BLaER1 treated with 17β-estradiol and CSF1 and Interleukin-3, amounts not matched to agents 10 nM and 100 nM (cell line): Measurements from ENCODE around the gene SLX4IP.
"Not testable (repeated sequence)": the region's sequence is repeated elsewhere in the genome, so short reads cannot be mapped to it uniquely, and the experiment has no call there.

Source experiments
- H3K27ac ChIP-seq, 11 experiments: shearing (Covaris generic); formaldehyde crosslinking; 2 replicates each; pipeline ENCODE4 v1.8.1; 2022
- H3K27me3 ChIP-seq, 11 experiments: shearing (Covaris generic); formaldehyde crosslinking; 2 replicates each; pipeline ENCODE4 v1.8.1; 2022
- H3K36me3 ChIP-seq, 11 experiments: shearing (Covaris generic); formaldehyde crosslinking; 2 replicates each; pipeline ENCODE4 v1.8.1; 2022
- H3K4me1 ChIP-seq, 10 experiments: shearing (Covaris generic); formaldehyde crosslinking; 2 replicates each; pipeline ENCODE4 v1.8.1; 2022
- H3K4me2 ChIP-seq, 11 experiments: shearing (Covaris generic); formaldehyde crosslinking; 2 replicates each; pipeline ENCODE4 v1.8.1; 2022
- H3K4me3 ChIP-seq, 10 experiments: shearing (Covaris generic); formaldehyde crosslinking; 2 replicates each; pipeline ENCODE4 v1.8.1; 2022
- H3K9ac ChIP-seq, 11 experiments: shearing (Covaris generic); formaldehyde crosslinking; 2 replicates each; pipeline ENCODE4 v1.8.1; 2022
- H3K9me3 ChIP-seq, 11 experiments: shearing (Covaris generic); formaldehyde crosslinking; replicated peaks in 1 of 11; 2 replicates each; pipeline ENCODE4 v1.8.1; 2022
- H4K20me1 ChIP-seq, 11 experiments: shearing (Covaris generic); formaldehyde crosslinking; 2 replicates each; pipeline ENCODE4 v1.8.1; 2022
- Cebpa-rat ChIP-seq, 11 experiments: shearing (Covaris generic); IDR thresholded peaks; 2 replicates each; pipeline ENCODE4 v1.8.1; 2022

The SLX4IP gene

DNA sequence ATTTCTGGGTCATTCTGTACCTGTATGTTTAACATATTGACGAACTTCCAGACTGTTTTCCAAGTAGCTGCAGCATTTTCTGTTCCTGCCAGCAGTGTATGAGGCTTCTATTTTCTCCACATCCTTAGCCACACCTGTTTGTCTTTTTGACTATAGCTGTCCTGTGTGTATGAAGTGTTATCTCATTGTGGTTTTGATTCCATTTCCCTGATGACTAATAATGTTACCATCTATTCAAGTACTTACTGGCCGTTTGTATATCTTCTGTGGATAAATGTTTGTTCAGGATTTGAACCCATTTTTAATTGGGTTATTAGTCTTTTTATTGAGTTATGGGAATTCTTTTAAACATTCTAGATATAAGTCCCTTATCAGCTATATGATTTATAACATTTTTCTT is 143.5 kb downstream of the SLX4IP start:
- Histone ChIP-seq H3K4me2 (peak overlapping the region in 2 of 11 experiments; percentile 3 to 15; a peak in 1 of 22 replicates), H4K20me1 (no peaks in the 10 kb centered on the region), H3K9ac (no peak overlapping the region), H3K27ac (no peak overlapping the region), H3K9me3 (no peaks in the 10 kb centered on the region), H3K4me3 (no peak overlapping the region), H3K4me1 (peaks cover 7 to 12% (median 8%) of the 10 kb centered on the region in 10 experiments; a peak in 15 of 20 replicates), H3K36me3 (peaks cover 0 to 8% (median 0%) of the 10 kb centered on the region in 11 experiments; a peak in 1 of 22 replicates), H3K27me3 (no peaks in the 10 kb centered on the region)
- TF ChIP-seq Cebpa-rat (IDR thresholded peaks at IDR 0.05): no peak

- no peaks in the 10 kb centered on the region for H3K9me3 ChIP-seq
- no peak overlapping the region for H3K4me3 ChIP-seq
- no peak for TF ChIP-seq Cebpa-rat (IDR thresholded peaks at IDR 0.05)
- peaks cover 0 to under 1% (median 0%) of the 10 kb centered on the region in 11 experiments; a peak in 1 of 22 replicates for H3K36me3 ChIP-seq
- peaks cover 7 to 12% (median 8%) of the 10 kb centered on the region in 10 experiments; a peak in 15 of 20 replicates for H3K4me1 ChIP-seq
- no peak overlapping the region for H3K9ac ChIP-seq
- H3K27ac ChIP-seq: no peak overlapping the region
- no peaks in the 10 kb centered on the region for H4K20me1 ChIP-seq
- no peaks in the 10 kb centered on the region for H3K27me3 ChIP-seq
- peak overlapping the region in 2 of 11 experiments; percentile 17 to 25; a peak in 1 of 22 replicates for H3K4me2 ChIP-seq
Observed at GRCh38 chr20:10579942-10580341, 144.8 kb downstream of the SLX4IP start.

DNA sequence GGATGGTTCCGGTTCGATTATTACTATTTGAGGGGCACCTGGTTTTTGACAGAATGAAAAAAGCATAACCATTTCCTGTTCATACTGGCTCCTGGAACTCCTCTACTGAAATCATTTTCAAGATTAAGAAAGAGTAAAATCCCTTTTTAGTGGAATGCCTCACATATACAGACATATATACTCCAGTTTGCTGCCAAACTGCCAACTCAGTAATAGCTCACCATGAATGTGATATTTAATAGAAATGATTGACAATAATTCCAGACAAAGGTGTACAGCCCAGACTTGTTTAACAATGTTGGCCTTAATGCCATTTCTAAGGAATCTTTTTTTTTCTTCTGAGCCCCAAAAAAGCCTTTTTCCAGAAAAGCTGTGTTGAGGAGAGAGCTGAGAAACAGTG is 145.6 kb downstream of the SLX4IP start:
- no peak overlapping the region for H3K4me3 ChIP-seq
- H4K20me1 ChIP-seq: no peaks in the 10 kb centered on the region
- no peaks in the 10 kb centered on the region for H3K36me3 ChIP-seq
- H3K4me1 ChIP-seq: peaks cover 7 to 12% (median 8%) of the 10 kb centered on the region in 10 experiments; a peak in 15 of 20 replicates
- H3K9ac ChIP-seq: no peak overlapping the region
- H3K4me2 ChIP-seq: peak overlapping the region in 6 of 11 experiments; percentile 2 to 25 (median 18); a peak in 6 of 22 replicates
- no peak for TF ChIP-seq Cebpa-rat (IDR thresholded peaks at IDR 0.05)
- H3K27me3 ChIP-seq: no peaks in the 10 kb centered on the region
- no peaks in the 10 kb centered on the region for H3K9me3 ChIP-seq
- no peak overlapping the region for H3K27ac ChIP-seq

- Histone ChIP-seq H4K20me1 (no peaks in the 10 kb centered on the region), H3K36me3 (no peaks in the 10 kb centered on the region), H3K4me2 (no peak overlapping the region), H3K27me3 (no peaks in the 10 kb centered on the region), H3K9me3 (no peaks in the 10 kb centered on the region), H3K4me3 (no peak overlapping the region), H3K4me1 (peaks cover 7 to 12% (median 8%) of the 10 kb centered on the region in 10 experiments; a peak in 15 of 20 replicates), H3K27ac (no peak overlapping the region), H3K9ac (no peak overlapping the region)
- TF ChIP-seq Cebpa-rat (IDR thresholded peaks at IDR 0.05): no peak
Observed at GRCh38 chr20:10581823-10582222, 146.7 kb downstream of the SLX4IP start.

DNA sequence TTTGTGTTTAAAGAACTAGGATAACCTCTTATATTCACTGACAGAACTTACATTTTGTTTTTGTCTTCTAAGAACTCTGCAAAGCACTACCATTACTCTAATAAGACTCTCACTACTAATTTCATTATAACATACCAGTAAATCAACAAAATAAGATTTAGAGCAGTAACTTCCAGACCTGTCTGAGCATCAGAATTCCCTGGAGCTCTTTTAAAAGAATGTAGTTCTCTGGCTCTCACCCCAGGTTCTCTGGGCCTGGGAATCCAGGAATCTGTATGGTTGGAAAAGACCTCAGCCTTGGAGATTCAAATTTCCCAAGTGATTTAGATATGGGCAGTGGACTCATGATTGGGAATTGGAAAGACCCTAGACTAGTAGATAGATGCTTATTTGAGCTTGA is 149.3 kb downstream of the SLX4IP start:
- Histone ChIP-seq H3K4me2 (no peak overlapping the region), H3K36me3 (no peaks in the 10 kb centered on the region), H3K4me1 (peaks cover 0 to 9% (median 4%) of the 10 kb centered on the region in 10 experiments; a peak in 9 of 20 replicates), H3K27me3 (no peaks in the 10 kb centered on the region), H3K9me3 (no peaks in the 10 kb centered on the region), H3K4me3 (no peak overlapping the region), H3K9ac (no peak overlapping the region), H3K27ac (no peak overlapping the region), H4K20me1 (no peaks in the 10 kb centered on the region)
- TF ChIP-seq Cebpa-rat (IDR thresholded peaks at IDR 0.05): no peak

GRCh38 chr20:10585308-10585707 is 150.2 kb downstream of the SLX4IP start:
- H3K4me3 ChIP-seq: no peak overlapping the region
- no peak overlapping the region for H3K4me2 ChIP-seq
- H3K36me3 ChIP-seq: no peaks in the 10 kb centered on the region
- TF ChIP-seq Cebpa-rat (IDR thresholded peaks at IDR 0.05): no peak
- no peak overlapping the region for H3K27ac ChIP-seq
- H3K27me3 ChIP-seq: no peaks in the 10 kb centered on the region
- no peaks in the 10 kb centered on the region for H3K9me3 ChIP-seq
- H3K9ac ChIP-seq: no peak overlapping the region
- peaks cover 0 to 8% (median 3%) of the 10 kb centered on the region in 10 experiments; a peak in 9 of 20 replicates for H3K4me1 ChIP-seq
- H4K20me1 ChIP-seq: no peaks in the 10 kb centered on the region

DNA sequence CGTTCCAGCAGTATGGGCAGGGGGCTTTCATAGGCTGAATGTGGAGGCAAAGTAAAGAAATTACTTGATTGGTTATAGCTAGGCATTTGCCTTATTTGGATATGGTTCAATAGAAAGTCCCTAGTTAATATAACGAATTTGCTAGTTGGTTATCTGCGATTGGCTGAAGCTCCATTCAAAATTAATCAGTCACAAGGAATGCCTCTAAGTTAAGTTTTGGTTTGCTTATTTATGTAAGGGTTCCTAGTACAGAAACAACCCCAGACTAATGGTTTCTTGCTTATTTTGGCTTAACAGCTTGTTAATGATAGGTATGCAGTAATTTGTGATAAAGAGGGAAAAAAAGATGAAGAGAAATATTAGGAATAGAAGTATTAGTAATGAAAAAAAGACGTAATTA is 151.2 kb downstream of the SLX4IP start:
- no peaks in the 10 kb centered on the region for H3K4me1 ChIP-seq
- H4K20me1 ChIP-seq: no peaks in the 10 kb centered on the region
- H3K27me3 ChIP-seq: no peaks in the 10 kb centered on the region
- H3K27ac ChIP-seq: no peak overlapping the region
- TF ChIP-seq Cebpa-rat (IDR thresholded peaks at IDR 0.05): no peak
- H3K9ac ChIP-seq: no peak overlapping the region
- no peaks in the 10 kb centered on the region for H3K9me3 ChIP-seq
- H3K4me3 ChIP-seq: no peak overlapping the region
- no peaks in the 10 kb centered on the region for H3K36me3 ChIP-seq
- H3K4me2 ChIP-seq: no peak overlapping the region

DNA sequence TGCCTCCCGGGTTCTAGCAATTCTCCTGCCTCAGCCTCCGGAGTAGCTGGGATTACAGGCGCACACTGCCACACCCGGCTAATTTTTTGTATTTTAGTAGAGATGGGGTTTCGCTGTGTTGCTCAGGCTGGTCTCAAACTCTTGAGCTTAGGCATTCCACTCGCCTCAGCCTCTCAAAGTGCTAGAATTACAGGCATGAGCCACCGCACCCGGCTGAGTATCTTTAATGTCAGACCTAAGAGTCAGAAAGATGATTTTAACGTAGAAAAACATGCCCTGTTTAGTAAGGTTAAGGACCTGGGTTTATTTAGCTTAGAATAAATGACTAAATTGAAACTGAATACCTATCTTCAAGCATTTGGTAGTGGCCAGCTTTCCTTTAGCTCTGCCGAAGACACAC is 155.3 kb downstream of the SLX4IP start:
- H3K4me2 ChIP-seq, H3K36me3 ChIP-seq, H3K4me1 ChIP-seq, H3K27ac ChIP-seq, H3K27me3 ChIP-seq, H3K4me3 ChIP-seq, H3K9me3 ChIP-seq, H4K20me1 ChIP-seq, H3K9ac ChIP-seq: not testable (repeated sequence)

- Histone ChIP-seq H3K27ac (no peak overlapping the region), H3K4me2 (no peak overlapping the region), H4K20me1 (no peaks in the 10 kb centered on the region), H3K27me3 (no peaks in the 10 kb centered on the region), H3K9me3 (no peaks in the 10 kb centered on the region), H3K36me3 (no peaks in the 10 kb centered on the region), H3K4me3 (no peak overlapping the region), H3K4me1 (no peaks in the 10 kb centered on the region), H3K9ac (no peak overlapping the region)
- TF ChIP-seq Cebpa-rat (IDR thresholded peaks at IDR 0.05): no peak
Observed at GRCh38 chr20:10590950-10591671, 156.0 kb downstream of the SLX4IP start.

DNA sequence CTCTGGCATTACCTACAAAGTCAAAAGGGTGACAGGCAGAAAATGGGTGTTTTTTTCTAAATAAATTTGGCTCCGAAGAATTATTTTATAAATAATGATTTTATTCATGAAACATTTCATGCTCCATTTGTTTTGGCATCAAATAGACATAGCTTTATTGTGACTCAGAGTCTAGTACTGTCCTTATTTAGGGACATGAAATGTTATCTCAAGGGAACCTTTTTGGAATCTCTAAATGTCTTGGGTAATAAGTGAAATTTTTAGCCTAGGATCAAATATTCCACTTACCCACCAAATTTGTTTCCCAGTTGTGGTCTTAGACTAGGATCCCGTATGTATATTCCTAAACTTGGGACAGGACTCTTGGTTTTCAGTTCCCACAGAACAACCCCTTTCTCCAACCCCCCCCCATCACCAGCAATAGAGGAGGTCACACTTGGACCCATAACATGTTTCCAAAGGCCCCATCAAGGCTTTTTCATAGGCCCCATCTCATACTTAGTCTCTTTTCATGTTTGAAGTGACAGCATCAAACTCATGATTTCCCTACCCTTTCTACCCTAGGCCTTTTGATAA is 156.9 kb downstream of the SLX4IP start:
- H3K4me3 ChIP-seq: no peak overlapping the region
- H3K27me3 ChIP-seq: no peaks in the 10 kb centered on the region
- no peaks in the 10 kb centered on the region for H3K4me1 ChIP-seq
- no peak for TF ChIP-seq Cebpa-rat (IDR thresholded peaks at IDR 0.05)
- H3K36me3 ChIP-seq: no peaks in the 10 kb centered on the region
- H4K20me1 ChIP-seq: no peaks in the 10 kb centered on the region
- H3K4me2 ChIP-seq: no peak overlapping the region
- H3K9ac ChIP-seq: no peak overlapping the region
- no peak overlapping the region for H3K27ac ChIP-seq
- H3K9me3 ChIP-seq: no peaks in the 10 kb centered on the region
